Caco-2 (cell line): ENCODE results near the gene MLANA. TPM values are rescaled to one million over a fixed set of nuclear protein-coding genes. Genes with fewer than 3 reads are reported as not detected.

Source experiments
- BruUV-seq: library from RNA; stranded (reverse); fragments of 400-500 nt; replicated peaks from 2 replicates; lab custom pipeline; 2021; lab: Mats Ljungman, UMichigan
- CTCF ChIA-PET: fragments of 300-600 bp; sonication (Branson Sonifier 250); formaldehyde crosslinking; loops from one replicate; lab custom pipeline; 2022; ENCODE audit warnings: antibody characterized with exemption; lab: Charles Lee
- POLR2A ChIA-PET: fragments of 300-600 bp; sonication (Branson Sonifier 250); formaldehyde crosslinking; loops from one replicate; lab custom pipeline; 2022; ENCODE audit warnings: antibody characterized with exemption; lab: Charles Lee
- DNase-seq, 2 experiments: peaks; one replicate each; pipeline versions ENCODE4 v3.0.0 to v3.0.0-alpha.2; 2020 to 2022
- H3K27me3 ChIP-seq: replicated peaks from 2 replicates; pipeline ENCODE4 v1.6.0; 2011; ENCODE audit warnings: low read length; ENCODE audit not compliant: control insufficient read depth, insufficient read depth
- H3K36me3 ChIP-seq: 2 replicates; pipeline ENCODE4 v1.5.1; 2011; ENCODE audit warnings: low read length; ENCODE audit not compliant: control insufficient read depth, insufficient read depth
- H3K4me1 ChIP-seq: fragments of 250-450 bp; sonication (Bioruptor Pico); 2 replicates; pipeline ENCODE4 v1.5.1; 2020; ENCODE audit warnings: mild to moderate bottlenecking
- H3K4me3 ChIP-seq: 2 replicates; pipeline ENCODE4 v1.5.1; 2011; ENCODE audit warnings: low read depth, mild to moderate bottlenecking, control low read depth, low read length
- H3K9me3 ChIP-seq: fragments of 250-450 bp; sonication (Bioruptor Pico); 2 replicates; pipeline ENCODE4 v1.5.1; 2020; ENCODE audit warnings: mild to moderate bottlenecking, moderate library complexity
- H3K27ac Mint-ChIP-seq: one replicate; pipeline ENCODE4 v1.8.0; 2022; ENCODE audit warnings: mixed read lengths; ENCODE audit not compliant: unreplicated experiment
- H3K27me3 Mint-ChIP-seq: one replicate; pipeline ENCODE4 v1.8.0; 2022; ENCODE audit warnings: mixed read lengths; ENCODE audit not compliant: insufficient read depth, unreplicated experiment
- H3K36me3 Mint-ChIP-seq: one replicate; pipeline ENCODE4 v1.8.0; 2022; ENCODE audit warnings: mild to moderate bottlenecking, mixed read lengths; ENCODE audit not compliant: insufficient read depth, unreplicated experiment
- H3K4me1 Mint-ChIP-seq: one replicate; pipeline ENCODE4 v1.8.0; 2022; ENCODE audit warnings: low read depth, mixed read lengths; ENCODE audit not compliant: unreplicated experiment
- H3K4me3 Mint-ChIP-seq: one replicate; pipeline ENCODE4 v1.8.0; 2022; ENCODE audit warnings: mild to moderate bottlenecking, moderate library complexity, mixed read lengths; ENCODE audit not compliant: unreplicated experiment
- H3K9me3 Mint-ChIP-seq: one replicate; pipeline ENCODE4 v1.8.0; 2022; ENCODE audit warnings: mixed read lengths; ENCODE audit not compliant: unreplicated experiment
- intact Hi-C: fragments of 100-400 bp; cut with micrococcal nuclease; formaldehyde crosslinking; loops from one replicate; pipeline ENCODE4 v1.10.0; 2022; ENCODE audit not compliant: unreplicated experiment
- total RNA-seq: library from RNA; stranded (reverse); gene quantifications from 2 replicates; pipeline ENCODE4 v1.2.3, GENCODE V29; 2022
- TF ChIP-seq, protein P1 (sequence below), 2 experiments: fragments of 200-600 bp in 1 of 2; IDR thresholded peaks; 1 replicate in 1 of 2; 2 replicates in 1 of 2; pipeline versions ENCODE4 v1.5.1 to v1.8.0; 2011 to 2022; ENCODE audit warnings: antibody characterized with exemption in 1 of 2, control low read depth in 1 of 2, inconsistent platforms in 1 of 2, low read depth in 1 of 2, low read length in 1 of 2, mild to moderate bottlenecking in 1 of 2, moderate library complexity in 1 of 2; ENCODE audit not compliant: insufficient read depth in 1 of 2, severe bottlenecking in 1 of 2, unreplicated experiment in 1 of 2

The MLANA gene
- total RNA-seq, 1 experiment from 2014 or later: not detected

DNA sequence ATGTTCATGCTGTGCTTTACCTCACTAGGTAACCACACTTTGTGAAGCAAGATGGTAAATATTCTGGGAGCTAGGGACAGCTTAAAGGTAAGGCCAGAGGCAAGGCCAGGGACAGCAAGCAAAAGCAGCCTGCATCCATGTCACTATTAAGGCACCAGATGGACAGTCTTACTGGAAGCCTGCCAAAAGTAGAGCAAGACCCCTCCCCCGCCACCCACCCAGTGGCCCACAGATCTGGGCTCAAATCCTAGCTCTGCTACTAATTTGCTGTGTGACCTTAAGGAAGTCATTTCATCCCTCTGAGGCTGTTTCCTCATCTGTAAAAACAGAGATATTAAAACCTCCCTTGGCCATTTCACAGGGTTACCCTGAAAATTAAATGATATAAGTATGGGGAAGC lies 44.6 kb upstream of the MLANA start:
- ChIA-PET CTCF (no interaction called here), POLR2A (no interaction called here)
- H3K27me3 Mint-ChIP-seq: no peaks in the 10 kb centered on the region
- intact Hi-C loops: no loop called here
- peaks cover 8% of the 10 kb centered on the region for H3K36me3 Mint-ChIP-seq
- Histone ChIP-seq H3K4me3 (no peak overlapping the region), H3K4me1 (peaks cover 20% of the 10 kb centered on the region), H3K9me3 (no peaks in the 10 kb centered on the region), H3K27me3 (no peaks in the 10 kb centered on the region), H3K36me3 (no peaks in the 10 kb centered on the region)
- H3K4me1 Mint-ChIP-seq: peaks cover 10% of the 10 kb centered on the region
- no peaks in the 10 kb centered on the region for H3K9me3 Mint-ChIP-seq
- TF ChIP-seq, protein P1, sequence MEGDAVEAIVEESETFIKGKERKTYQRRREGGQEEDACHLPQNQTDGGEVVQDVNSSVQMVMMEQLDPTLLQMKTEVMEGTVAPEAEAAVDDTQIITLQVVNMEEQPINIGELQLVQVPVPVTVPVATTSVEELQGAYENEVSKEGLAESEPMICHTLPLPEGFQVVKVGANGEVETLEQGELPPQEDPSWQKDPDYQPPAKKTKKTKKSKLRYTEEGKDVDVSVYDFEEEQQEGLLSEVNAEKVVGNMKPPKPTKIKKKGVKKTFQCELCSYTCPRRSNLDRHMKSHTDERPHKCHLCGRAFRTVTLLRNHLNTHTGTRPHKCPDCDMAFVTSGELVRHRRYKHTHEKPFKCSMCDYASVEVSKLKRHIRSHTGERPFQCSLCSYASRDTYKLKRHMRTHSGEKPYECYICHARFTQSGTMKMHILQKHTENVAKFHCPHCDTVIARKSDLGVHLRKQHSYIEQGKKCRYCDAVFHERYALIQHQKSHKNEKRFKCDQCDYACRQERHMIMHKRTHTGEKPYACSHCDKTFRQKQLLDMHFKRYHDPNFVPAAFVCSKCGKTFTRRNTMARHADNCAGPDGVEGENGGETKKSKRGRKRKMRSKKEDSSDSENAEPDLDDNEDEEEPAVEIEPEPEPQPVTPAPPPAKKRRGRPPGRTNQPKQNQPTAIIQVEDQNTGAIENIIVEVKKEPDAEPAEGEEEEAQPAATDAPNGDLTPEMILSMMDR (IDR thresholded peaks at IDR 0.05; ENCODE audit: insufficient read depth in 1 of 2, low read depth in 1 of 2, low read length in 1 of 2, severe bottlenecking in 1 of 2, unreplicated experiment in 1 of 2): no peak
- no peak overlapping the region for H3K27ac Mint-ChIP-seq
- DNase-seq: no peak
- BruUV-seq: no TSS peak
- no peak overlapping the region for H3K4me3 Mint-ChIP-seq

DNA sequence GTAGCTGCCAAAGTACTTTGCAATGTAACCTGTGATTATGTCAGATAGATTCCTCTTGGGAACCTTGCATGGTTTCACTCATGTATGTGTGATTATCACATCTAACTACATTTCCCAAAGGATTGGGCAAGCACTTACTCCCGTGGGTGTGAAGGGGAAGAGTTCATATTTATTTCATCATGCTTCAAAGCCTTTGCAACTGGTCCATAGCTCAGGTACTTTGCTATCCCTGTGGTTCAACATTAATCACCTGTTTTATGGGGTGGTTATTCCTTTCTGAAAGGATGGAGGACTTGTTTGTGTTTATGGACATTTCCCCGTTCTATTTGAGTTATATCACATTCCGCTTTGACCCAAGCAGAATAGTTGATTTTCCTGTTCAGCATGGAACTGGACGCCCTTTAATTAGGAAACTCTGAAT lies 44.2 kb upstream of the MLANA start:
- intact Hi-C loops: no loop called here
- BruUV-seq: no TSS peak
- H3K9me3 Mint-ChIP-seq: no peaks in the 10 kb centered on the region
- Histone ChIP-seq H3K36me3 (no peaks in the 10 kb centered on the region), H3K27me3 (no peaks in the 10 kb centered on the region), H3K9me3 (no peaks in the 10 kb centered on the region), H3K4me1 (peaks cover 20% of the 10 kb centered on the region), H3K4me3 (no peak overlapping the region)
- no peak overlapping the region for H3K4me3 Mint-ChIP-seq
- DNase-seq: no peak
- TF ChIP-seq, protein P1 (IDR thresholded peaks at IDR 0.05; ENCODE audit: insufficient read depth in 1 of 2, low read depth in 1 of 2, low read length in 1 of 2, severe bottlenecking in 1 of 2, unreplicated experiment in 1 of 2): no peak
- H3K4me1 Mint-ChIP-seq: peaks cover 10% of the 10 kb centered on the region
- ChIA-PET CTCF (no interaction called here), POLR2A (no interaction called here)
- H3K27ac Mint-ChIP-seq: no peak overlapping the region
- no peaks in the 10 kb centered on the region for H3K27me3 Mint-ChIP-seq
- peaks cover 8% of the 10 kb centered on the region for H3K36me3 Mint-ChIP-seq

DNA sequence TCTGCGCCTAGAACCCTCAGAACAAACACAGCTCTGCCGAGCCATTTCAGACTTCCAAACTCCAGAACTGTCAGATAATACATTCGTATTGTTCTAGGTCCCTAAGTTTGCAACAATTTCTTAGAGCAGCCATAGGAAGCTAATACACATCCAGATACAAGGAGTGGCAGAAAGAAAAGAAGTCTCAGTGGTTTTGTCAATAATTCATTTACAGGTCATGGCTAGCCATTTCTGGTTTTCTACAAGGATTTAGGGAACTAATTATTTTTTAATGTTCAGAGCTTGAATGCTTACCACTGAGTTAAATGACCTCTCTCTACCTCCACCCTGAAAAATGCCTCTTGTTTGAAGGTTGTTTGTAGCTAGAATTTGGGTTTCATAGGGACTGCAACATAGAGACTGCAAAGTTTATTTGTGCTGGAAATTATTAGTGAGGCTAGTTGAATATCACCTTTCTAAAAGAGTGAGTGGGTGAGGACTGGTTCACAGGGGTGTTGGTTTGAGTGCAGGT lies 42.3 kb upstream of the MLANA start:
- H3K4me3 ChIP-seq: no peak overlapping the region
- CTCF ChIA-PET: no interaction called here
- TF ChIP-seq, protein P1 (IDR thresholded peaks at IDR 0.05; ENCODE audit: insufficient read depth in 1 of 2, low read depth in 1 of 2, low read length in 1 of 2, severe bottlenecking in 1 of 2, unreplicated experiment in 1 of 2): no peak
- Mint-ChIP-seq H3K36me3 (peaks cover 3% of the 10 kb centered on the region), H3K4me3 (no peak overlapping the region), H3K9me3 (no peaks in the 10 kb centered on the region), H3K27me3 (no peaks in the 10 kb centered on the region), H3K27ac (no peak overlapping the region), H3K4me1 (peaks cover 9% of the 10 kb centered on the region)
- BruUV-seq: no TSS peak
- intact Hi-C loops: no loop called here
- DNase-seq: no peak
- H3K36me3 ChIP-seq: no peaks in the 10 kb centered on the region
- H3K27me3 ChIP-seq: no peaks in the 10 kb centered on the region
- POLR2A ChIA-PET: no interaction called here
- peaks cover 11% of the 10 kb centered on the region for H3K4me1 ChIP-seq
- H3K9me3 ChIP-seq: no peaks in the 10 kb centered on the region
